Measurements from ENCODE around the gene SF1. TPM values are rescaled to one million over a fixed set of nuclear protein-coding genes. Genes with fewer than 3 reads are reported as not detected.

The SF1 gene
- total RNA-seq, 4 donors from 2014 or later = 199 to 285 (median 234) TPM

DNA sequence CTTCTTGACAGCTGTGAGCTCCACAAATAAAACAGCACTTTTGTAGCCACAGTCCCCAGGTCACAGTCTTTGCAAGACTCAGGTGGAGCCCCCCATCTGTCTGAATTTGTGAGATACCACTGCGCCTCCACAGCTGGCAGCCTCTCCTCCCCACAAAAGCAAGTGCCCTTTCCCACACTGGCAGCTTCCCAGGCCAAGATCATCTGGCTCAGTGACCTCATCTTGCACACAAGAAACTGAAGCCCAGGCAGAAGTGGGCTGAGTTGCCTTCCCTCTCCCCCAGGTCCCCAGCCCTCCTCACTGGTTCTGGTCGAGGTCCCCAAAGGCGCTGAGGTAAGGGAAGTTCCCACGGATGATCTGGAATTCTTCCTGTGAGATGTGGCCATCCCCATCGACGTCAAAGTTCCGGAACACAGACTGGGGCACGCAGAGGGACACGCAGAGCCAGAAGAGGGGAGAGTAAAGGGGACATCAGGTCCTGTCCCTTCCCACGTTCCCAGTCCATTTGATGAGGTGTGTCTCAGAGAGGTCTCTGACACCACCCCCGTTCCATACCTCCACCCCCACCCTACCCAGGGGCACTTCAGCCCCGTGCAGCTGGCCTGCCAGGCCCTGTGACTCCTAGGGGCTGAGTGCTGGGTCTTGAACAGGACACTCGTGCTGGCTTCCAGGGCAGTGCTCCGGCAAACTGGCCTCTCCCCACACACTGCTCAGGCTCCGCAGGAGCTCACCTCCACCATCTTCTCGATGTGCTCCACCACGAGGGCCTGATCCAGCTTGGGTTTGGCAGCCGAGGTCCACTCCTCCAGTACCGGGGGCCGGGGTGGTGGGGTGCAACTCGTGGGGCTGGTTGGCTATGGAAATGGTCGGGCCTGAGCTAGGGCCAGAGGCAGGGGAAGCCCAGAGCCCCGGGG, 43.3 kb downstream of the SF1 start:
- no peaks in the 10 kb centered on the region for H3K27me3 ChIP-seq
- intact Hi-C loops (cut with DNase I) = no loop called here
- peaks cover 0 to 9% (median 1%) of the 10 kb centered on the region in 4 donors for H3K4me1 ChIP-seq
- no peak for TF ChIP-seq POLR2AphosphoS5 (IDR thresholded peaks at IDR 0.05)
- no peak for TF ChIP-seq EP300 (IDR thresholded peaks at IDR 0.05)
- TF ChIP-seq POLR2A (IDR thresholded peaks at IDR 0.05; ENCODE audit: low read depth) = no peak
- TF ChIP-seq CTCF (IDR thresholded peaks at IDR 0.05) = no peak
- H3K4me3 ChIP-seq = no peak overlapping the region
- 77% methylated on average over 14 of the region's 23 CpGs for WGBS
- no peak for DNase-seq (ENCODE audit: extremely low spot score)
- no peaks in the 10 kb centered on the region for H3K9me3 ChIP-seq
- peaks cover 7 to 80% (median 58%) of the 10 kb centered on the region in 4 donors for H3K36me3 ChIP-seq
- peak overlapping the region in 1 of 4 donors; percentile 3 for H3K27ac ChIP-seq (replicated peaks in 1 of 4)

- H3K36me3 ChIP-seq = peaks cover 0 to 76% (median 65%) of the 10 kb centered on the region in 4 donors
- no peak overlapping the region for H3K27ac ChIP-seq (replicated peaks in 1 of 4)
- WGBS = 79% methylated on average over 3 of the region's 3 CpGs
- H3K4me3 ChIP-seq = no peak overlapping the region
- H3K4me1 ChIP-seq = peaks cover 0 to 14% (median 6%) of the 10 kb centered on the region in 4 donors
- no peaks in the 10 kb centered on the region for H3K9me3 ChIP-seq
- DNase-seq (ENCODE audit: extremely low spot score) = no peak
- H3K27me3 ChIP-seq = no peaks in the 10 kb centered on the region
- TF ChIP-seq CTCF (IDR thresholded peaks at IDR 0.05) = no peak
- no peak for TF ChIP-seq POLR2A (IDR thresholded peaks at IDR 0.05; ENCODE audit: low read depth)
- no peak for TF ChIP-seq EP300 (IDR thresholded peaks at IDR 0.05)
- TF ChIP-seq POLR2AphosphoS5 (IDR thresholded peaks at IDR 0.05) = no peak
- intact Hi-C loops (cut with DNase I) = no loop called here
These were observed 46.7 kb downstream of the SF1 start for GRCh38 chr11:64731601-64732000.

DNA sequence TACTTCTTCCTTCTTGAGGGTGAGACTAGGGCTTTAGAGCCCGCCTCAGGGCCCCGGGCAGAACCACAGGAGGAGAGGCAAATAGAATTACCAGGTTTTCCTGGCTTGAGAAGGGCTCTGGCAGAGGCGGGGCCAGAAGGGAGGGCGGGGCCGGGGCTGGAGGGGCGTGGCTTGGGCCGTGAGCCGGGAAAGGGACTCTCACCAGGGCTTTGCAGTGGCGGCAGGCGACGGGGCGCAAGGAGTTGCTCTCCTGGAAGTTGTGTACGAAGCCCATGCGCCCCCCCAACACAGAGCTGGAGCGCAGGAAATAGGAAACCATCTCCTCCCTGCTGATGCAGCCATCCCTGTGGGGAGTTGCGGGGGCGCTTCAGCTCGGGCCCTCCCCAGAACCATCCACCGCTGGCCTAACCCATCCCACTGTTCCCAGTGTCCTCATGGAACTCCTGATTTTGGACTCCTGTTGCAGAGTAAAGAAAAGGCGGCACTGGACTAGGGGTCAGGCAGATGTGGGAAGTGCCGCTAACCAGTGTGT, 48.4 kb downstream of the SF1 start:
- H3K27ac ChIP-seq (replicated peaks in 1 of 4) = no peak overlapping the region
- H3K9me3 ChIP-seq = no peaks in the 10 kb centered on the region
- H3K4me3 ChIP-seq = no peak overlapping the region
- no peaks in the 10 kb centered on the region for H3K27me3 ChIP-seq
- intact Hi-C loops (cut with DNase I) = no loop called here
- peaks cover 0 to 59% (median 49%) of the 10 kb centered on the region in 4 donors for H3K36me3 ChIP-seq
- TF ChIP-seq CTCF (IDR thresholded peaks at IDR 0.05) = no peak
- no peak for TF ChIP-seq POLR2A (IDR thresholded peaks at IDR 0.05; ENCODE audit: low read depth)
- TF ChIP-seq POLR2AphosphoS5 (IDR thresholded peaks at IDR 0.05) = no peak
- TF ChIP-seq EP300 (IDR thresholded peaks at IDR 0.05) = no peak
- peaks cover 0 to 7% (median 5%) of the 10 kb centered on the region in 4 donors for H3K4me1 ChIP-seq
- 59% methylated on average over 21 of the region's 21 CpGs for WGBS
- DNase-seq (ENCODE audit: extremely low spot score) = no peak

- intact Hi-C loops (cut with DNase I) = no loop called here
- no peak overlapping the region for H3K4me3 ChIP-seq
- no peaks in the 10 kb centered on the region for H3K27me3 ChIP-seq
- TF ChIP-seq CTCF (IDR thresholded peaks at IDR 0.05) = no peak
- TF ChIP-seq EP300 (IDR thresholded peaks at IDR 0.05) = no peak
- no peak for TF ChIP-seq POLR2A (IDR thresholded peaks at IDR 0.05; ENCODE audit: low read depth)
- no peak for TF ChIP-seq POLR2AphosphoS5 (IDR thresholded peaks at IDR 0.05)
- no peak overlapping the region for H3K27ac ChIP-seq (replicated peaks in 1 of 4)
- WGBS = 94% methylated on average over 11 of the region's 11 CpGs
- DNase-seq (ENCODE audit: extremely low spot score) = no peak
- peaks cover 0 to 7% (median 6%) of the 10 kb centered on the region in 4 donors for H3K4me1 ChIP-seq
- peaks cover 0 to 49% (median 40%) of the 10 kb centered on the region in 4 donors for H3K36me3 ChIP-seq
- no peaks in the 10 kb centered on the region for H3K9me3 ChIP-seq
These were observed 49.5 kb downstream of the SF1 start for GRCh38 chr11:64728757-64729365.

All from esophagus muscularis mucosa (tissue), 4 donors.